ENCODE data around the gene LTV1. TPM values are rescaled to one million over a fixed set of nuclear protein-coding genes. Genes with fewer than 3 reads are reported as not detected.

The LTV1 gene, protein sequence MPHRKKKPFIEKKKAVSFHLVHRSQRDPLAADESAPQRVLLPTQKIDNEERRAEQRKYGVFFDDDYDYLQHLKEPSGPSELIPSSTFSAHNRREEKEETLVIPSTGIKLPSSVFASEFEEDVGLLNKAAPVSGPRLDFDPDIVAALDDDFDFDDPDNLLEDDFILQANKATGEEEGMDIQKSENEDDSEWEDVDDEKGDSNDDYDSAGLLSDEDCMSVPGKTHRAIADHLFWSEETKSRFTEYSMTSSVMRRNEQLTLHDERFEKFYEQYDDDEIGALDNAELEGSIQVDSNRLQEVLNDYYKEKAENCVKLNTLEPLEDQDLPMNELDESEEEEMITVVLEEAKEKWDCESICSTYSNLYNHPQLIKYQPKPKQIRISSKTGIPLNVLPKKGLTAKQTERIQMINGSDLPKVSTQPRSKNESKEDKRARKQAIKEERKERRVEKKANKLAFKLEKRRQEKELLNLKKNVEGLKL
- total RNA-seq (2021; fragmentation: NEBNext Ultra II Directional; extraction: Animal tissue kit (Norgen Biotek cat#: 25700)) (43.1 and 46.9 TPM in 2 replicates), polyA plus RNA-seq (2011; rRNA removed) (5.6 and 8.0 TPM in 2 replicates), polyA minus RNA-seq (2011; rRNA and poly(A)+ RNA removed) (4.4 and 7.1 TPM in 2 replicates)
- polyA plus RNA-seq (2011; cell fraction: cytosol; rRNA removed): 26.2 TPM
- 11.4 TPM for polyA plus RNA-seq (2011; cell fraction: nucleus; rRNA removed)
- polyA plus RNA-seq (2012, experiment 1 of 2): 30.0 to 62.5 TPM (median 35.7 TPM) in 4 replicates
- polyA plus RNA-seq (2012, experiment 2 of 2): 3.5 TPM
- 46.0 TPM for polyA plus RNA-seq (2013, experiment 1 of 2)
- polyA plus RNA-seq (2013, experiment 2 of 2): 44.8 TPM
- 11.2 TPM for polyA minus RNA-seq (2011; cell fraction: cytosol; rRNA and poly(A)+ RNA removed)
- polyA minus RNA-seq (2011; cell fraction: nucleus; rRNA and poly(A)+ RNA removed): 12.5 TPM
- long read RNA-seq, experiment 1, partial matches to known transcripts: 36 of 41 reads
- long read RNA-seq, experiment 1, other reads (novel, unspliced or antisense): 2 of 41 reads
- long read RNA-seq, experiment 2, transcript LTV1-201 (11 exons, 1,847 nt): major isoform, 81 of 103 reads
- long read RNA-seq, experiment 2, partial matches to known transcripts: 9 of 103 reads
- long read RNA-seq, experiment 2, other reads (novel, unspliced or antisense): 13 of 103 reads

GRCh38 chr6:143842902-143843676 lies at the start of gene LTV1:
TSS of gene LTV1 (plus strand) at chr6:143843338. CDS start at chr6:143843478, 140 bp downstream.
- H2BK12ac ChIP-seq (ENCODE audit: low read depth, low read length): no peak within 1 kb of the TSS; the same call in 1 of the 2 replicates
- no peak within 1 kb of the TSS for H3K23ac ChIP-seq (ENCODE audit: insufficient read length)
- WGBS, 2 experiments (ENCODE audit: extremely low coverage in 1 of 2, insufficient coverage in 1 of 2, insufficient read length in 1 of 2, insufficient replicate concordance in 2 of 2, low coverage in 1 of 2, low lambda C conversion rate in 2 of 2, missing lambda C conversion rate in 1 of 2): 2% methylated on average over 64 of the region's 64 CpGs; no CpG with 5 or more reads in 1 of the 2 experiments
- peaks cover 5 to 37% of the 10 kb centered on the region in 2 experiments; a peak in 3 of 4 replicates for H3K79me2 ChIP-seq (ENCODE audit: control insufficient read depth in 1 of 2, insufficient read depth in 2 of 2, low read length in 2 of 2)
- peak within 1 kb of the TSS; percentile 93 for H2BK5ac ChIP-seq (ENCODE audit: low read depth, low read length)
- H2BK15ac ChIP-seq (ENCODE audit: low read length): peak within 1 kb of the TSS; percentile 40; the same call in 1 of the 2 replicates
- H2AFZ ChIP-seq (ENCODE audit: low read length): peak within 1 kb of the TSS; percentile 47; the same call in 1 of the 2 replicates
- H3K56ac ChIP-seq (replicated peaks; ENCODE audit: insufficient read length, low read depth, low read length): peak within 1 kb of the TSS; percentile 52
- peak within 1 kb of the TSS; percentile 79 for H2AK5ac ChIP-seq (ENCODE audit: low read depth, low read length)
- H3K4me3 ChIP-seq (ENCODE audit: extremely low read depth in 1 of 4, insufficient read depth in 2 of 4, low read depth in 3 of 4, low read length in 4 of 4): peak within 1 kb of the TSS; percentile 80 to 97 (median 96)
- H3K9ac ChIP-seq (replicated peaks in 1 of 4; ENCODE audit: extremely low read depth in 1 of 4, low read depth in 3 of 4, low read length in 3 of 4): peak within 1 kb of the TSS; percentile 81 to 96 (median 96)
- H3K79me1 ChIP-seq (ENCODE audit: low read depth, low read length): peaks cover 5% of the 10 kb centered on the region; the same call in 1 of the 2 replicates
- H4K5ac ChIP-seq (ENCODE audit: insufficient read length, low read depth, low read length): peak within 1 kb of the TSS; percentile 90
- peak within 1 kb of the TSS; percentile 73 for H3K18ac ChIP-seq (ENCODE audit: extremely low read depth, low read length)
- H4K20me1 ChIP-seq (replicated peaks in 1 of 2; ENCODE audit: control insufficient read depth in 1 of 2, insufficient read depth in 2 of 2, low read length in 2 of 2): peaks cover 0 to 1% of the 10 kb centered on the region in 2 experiments
- H2BK20ac ChIP-seq (ENCODE audit: low read length): no peak within 1 kb of the TSS
- H3K9me3 ChIP-seq (ENCODE audit: insufficient read depth in 2 of 2, low read depth in 1 of 2, low read length in 1 of 2): no peaks in the 10 kb centered on the region
- H3K36me3 ChIP-seq (ENCODE audit: control insufficient read depth in 2 of 4, insufficient read depth in 4 of 4, low read length in 3 of 4): peaks cover 10 to 38% (median 24%) of the 10 kb centered on the region in 4 experiments
- no peak within 1 kb of the TSS for H3K4ac ChIP-seq (replicated peaks; ENCODE audit: insufficient read length, low read depth, low read length)
- no peaks in the 10 kb centered on the region; the same call in 1 of the 2 replicates for H3K23me2 ChIP-seq (ENCODE audit: low read depth, low read length)
- DNase-seq (ENCODE audit: low read depth in 1 of 2, low spot score in 2 of 2) (peak; percentile 88 to 96), FAIRE-seq (no peak)
- POLR2A ChIA-PET (ENCODE audit: partially characterized antibody): interaction anchor here (0.8 to 3.6 kb wide), 29 partner anchors 8 to 331 kb away, joined by 3 to 20 read pairs (median 4); partner anchors contain the start of genes PHACTR2 and ZC2HC1B
- H3K4me2 ChIP-seq (ENCODE audit: insufficient read depth in 1 of 2, low read depth in 2 of 2, low read length in 2 of 2): peak within 1 kb of the TSS; percentile 82 to 85
- H3K27me3 ChIP-seq (replicated peaks in 1 of 4; ENCODE audit: control insufficient read depth in 3 of 4, extremely low read depth in 1 of 4, insufficient read depth in 3 of 4, low read length in 3 of 4): no peaks in the 10 kb centered on the region; a peak in 1 of 7 replicates
- no peak within 1 kb of the TSS for H3K14ac ChIP-seq (ENCODE audit: insufficient read length)
- peak within 1 kb of the TSS; percentile 87 for H3K27ac ChIP-seq (ENCODE audit: low read depth, low read length)
- CTCF ChIA-PET (ENCODE audit: partially characterized antibody): interaction anchor here (0.6 to 4.4 kb wide), 10 partner anchors 22 to 330 kb away, joined by 3 to 22 read pairs (median 3); no protein-coding TSS in a partner anchor
- no peak within 1 kb of the TSS for H2BK120ac ChIP-seq (replicated peaks; ENCODE audit: low read depth, low read length)
- peak within 1 kb of the TSS; percentile 93; the same call in 1 of the 2 replicates for H4K8ac ChIP-seq (ENCODE audit: extremely low read depth, insufficient read depth, low read length)
- H3K4me1 ChIP-seq (replicated peaks in 1 of 4; ENCODE audit: control insufficient read depth in 3 of 4, insufficient read depth in 4 of 4, low read length in 3 of 4): 0 out of 7 replicates have a peak, but pooled peaks cover 0 to 2% (median 0%) of the 10 kb centered on the region in 4 experiments
- H4K91ac ChIP-seq (replicated peaks; ENCODE audit: insufficient read length, low read length): peak within 1 kb of the TSS; percentile 60
- TF ChIP-seq JUND (IDR thresholded peaks at IDR 0.05; ENCODE audit: low read length): no peak
- TF ChIP-seq CHD2 (IDR thresholded peaks at IDR 0.05; ENCODE audit: low read length): peak; percentile 98
- TF ChIP-seq MAX (IDR thresholded peaks at IDR 0.05): peak; percentile 97
- TF ChIP-seq EZH2 (IDR thresholded peaks at IDR 0.05; ENCODE audit: low read depth, low read length, severe bottlenecking): no peak
- TF ChIP-seq TEAD4 (IDR thresholded peaks at IDR 0.05; ENCODE audit: low read depth, low read length): 0 out of 2 replicates have a peak, but pooled peaks have one; percentile 3
- peak; percentile 81 for TF ChIP-seq SP1 (IDR thresholded peaks at IDR 0.05; ENCODE audit: low read depth, low read length)

Data from H1 (cell line).